Mammary epithelial cell (primary cell): ENCODE data around the gene ZNF91.

Source experiments
- CTCF ChIP-seq, 2 donors: IDR thresholded peaks in 1 of 2; conservative IDR thresholded peaks in 1 of 2; 2 replicates each; pipeline ENCODE4 v1.5.1; 2011 to 2012; ENCODE audit warnings: inconsistent platforms in 2 of 2, low read length in 2 of 2, mild to moderate bottlenecking in 2 of 2, control low read depth in 1 of 2, low read depth in 1 of 2; ENCODE audit not compliant: insufficient read depth in 1 of 2; ENCODE audit errors: extremely low read depth in 1 of 2
- EZH2 ChIP-seq: IDR thresholded peaks from 2 replicates; pipeline ENCODE4 v1.6.1; 2012; ENCODE audit warnings: low read length, inconsistent platforms, borderline replicate concordance

DNA sequence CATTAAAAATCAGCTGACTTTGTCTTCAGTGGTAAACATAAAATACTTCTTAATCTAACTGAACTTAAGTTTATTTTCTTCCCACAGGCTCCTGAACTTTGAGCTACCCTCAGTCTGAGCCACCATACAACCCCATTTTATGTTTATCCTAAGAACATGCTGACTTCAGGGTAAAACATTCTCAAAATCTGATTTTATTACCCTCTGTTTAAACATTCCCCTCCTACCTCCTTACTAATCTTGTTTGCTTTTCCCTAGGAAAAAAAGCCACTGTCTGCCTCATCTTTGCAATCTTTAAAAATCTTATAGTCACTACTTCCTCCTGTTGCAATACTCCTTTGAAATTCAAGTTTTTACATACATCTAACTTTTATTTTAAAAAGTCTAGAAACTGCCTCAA lies 4.0 kb downstream of the ZNF91 start:
- TF ChIP-seq CTCF (conservative IDR thresholded peaks at IDR 0.05 in 1 of 2, IDR thresholded peaks at IDR 0.05 in 1 of 2; ENCODE audit: extremely low read depth in 1 of 2, insufficient read depth in 1 of 2, low read depth in 1 of 2, low read length in 2 of 2): no peak
- TF ChIP-seq EZH2: no peak
